Left lung (tissue), 10 donors: Measurements from ENCODE around the gene BANP. TPM values are rescaled to one million over a fixed set of nuclear protein-coding genes. Genes with fewer than 3 reads are reported as not detected.

Experiments
- ATAC-seq: fragments of 200-7000 bp; cut with Tn5 transposase; one replicate; pipeline ENCODE4 v1.9.1; 2020; ENCODE audit warnings: moderate library complexity
- DNase-seq, 4 donors: peaks; one replicate each; pipeline ENCODE4 v3.0.0-alpha.2; 2013 to 2020
- H3K27ac ChIP-seq, 2 donors: fragments of 200-600 bp; sonication (generic) in 1 of 2; one replicate each; pipeline versions ENCODE4 v1.5.0 to v1.8.0; 2020 to 2021
- H3K27me3 ChIP-seq, 2 donors: fragments of 200-600 bp; sonication (generic) in 1 of 2; one replicate each; pipeline versions ENCODE4 v1.5.0 to v1.8.0; 2020 to 2021
- H3K36me3 ChIP-seq, 2 donors: fragments of 200-600 bp; sonication (generic) in 1 of 2; one replicate each; pipeline versions ENCODE4 v1.5.0 to v1.8.0; 2020 to 2021
- H3K4me1 ChIP-seq, 2 donors: fragments of 200-600 bp; one replicate each; pipeline ENCODE4 v1.8.0; 2021
- H3K4me3 ChIP-seq, 2 donors: fragments of 200-600 bp; sonication (generic) in 1 of 2; one replicate each; pipeline versions ENCODE4 v1.5.0 to v1.8.0; 2020 to 2021; ENCODE audit warnings: mild to moderate bottlenecking in 1 of 2
- H3K9me3 ChIP-seq, 2 donors: fragments of 200-600 bp; sonication (generic) in 1 of 2; one replicate each; pipeline versions ENCODE4 v1.5.0 to v1.8.0; 2020 to 2021
- CTCF ChIP-seq, 2 donors: fragments of 200-600 bp; sonication (generic) in 1 of 2; IDR thresholded peaks; one replicate each; pipeline versions ENCODE4 v1.5.0 to v1.8.0; 2021; ENCODE audit warnings: antibody characterized with exemption in 2 of 2
- intact Hi-C, 2 donors: fragments of 100-400 bp; cut with DNase I; formaldehyde crosslinking; loops; one replicate each; pipeline versions ENCODE4 v1.11.2 to v1.14.2; 2022
- polyA plus RNA-seq, 6 donors: library from polyadenylated mRNA; unstranded; fragments of 120-200 nt; gene quantifications; one replicate each; pipeline ENCODE4 v1.2.1, GENCODE V29; 2013; ENCODE audit not compliant: insufficient read length in 6 of 6
- total RNA-seq, 2 donors: library from RNA; stranded (reverse); fragmentation: NEBNext Ultra II Directional; extraction: Animal tissue kit (Norgen Biotek cat#: 25700); gene quantifications; one replicate each; pipeline ENCODE4 v1.2.1, GENCODE V29; 2021
- donor health status: DM: no; HTN: yes; CAD: no.
- donor health status: DM: no; HTN: no; CAD: no.

BANP gene
- total and polyA plus RNA-seq, 8 donors = 19.3 to 35.9 (median 23.8) TPM

GRCh38 chr16:87939562-87940423 lies 11.4 kb upstream of the BANP start:
- no peaks in the 10 kb centered on the region for H3K4me1 ChIP-seq
- H3K4me3 ChIP-seq = no peak overlapping the region
- no peaks in the 10 kb centered on the region for H3K27me3 ChIP-seq
- H3K9me3 ChIP-seq = no peaks in the 10 kb centered on the region
- no peak for TF ChIP-seq CTCF (IDR thresholded peaks at IDR 0.05)
- H3K36me3 ChIP-seq = no peaks in the 10 kb centered on the region
- DNase-seq (peak in 1 of 4 donors; percentile 55), ATAC-seq (no peak)
- intact Hi-C loops = no loop called here
- H3K27ac ChIP-seq = no peak overlapping the region

- Histone ChIP-seq H3K36me3 (no peaks in the 10 kb centered on the region), H3K4me3 (no peak overlapping the region), H3K4me1 (peaks cover 0 to 13% of the 10 kb centered on the region in 2 donors), H3K9me3 (no peaks in the 10 kb centered on the region), H3K27ac (no peak overlapping the region), H3K27me3 (no peaks in the 10 kb centered on the region)
- ATAC-seq (no peak), DNase-seq (no peak)
- intact Hi-C loops = no loop called here
- no peak for TF ChIP-seq CTCF (IDR thresholded peaks at IDR 0.05)
Observed at GRCh38 chr16:87942680-87943079, 8.6 kb upstream of the BANP start.

GRCh38 chr16:87945351-87946042 lies 5.7 kb upstream of the BANP start:
- no peak for TF ChIP-seq CTCF (IDR thresholded peaks at IDR 0.05)
- intact Hi-C loops = no loop called here
- ATAC-seq (peak; percentile 87), DNase-seq (peak; percentile 67 to 94 (median 91))
- H3K9me3 ChIP-seq = no peaks in the 10 kb centered on the region
- peak overlapping the region; percentile 13 to 37 for H3K4me3 ChIP-seq
- H3K36me3 ChIP-seq = no peaks in the 10 kb centered on the region
- H3K27me3 ChIP-seq = no peaks in the 10 kb centered on the region
- peaks cover 0 to 30% of the 10 kb centered on the region in 2 donors for H3K4me1 ChIP-seq
- H3K27ac ChIP-seq = peak overlapping the region; percentile 50 to 75

GRCh38 chr16:87946596-87947347 lies 4.5 kb upstream of the BANP start:
- ATAC-seq (no peak), DNase-seq (peak in 1 of 4 donors; percentile 44)
- intact Hi-C loops = no loop called here
- Histone ChIP-seq H3K9me3 (no peaks in the 10 kb centered on the region), H3K4me1 (peaks cover 0 to 33% of the 10 kb centered on the region in 2 donors), H3K27me3 (no peaks in the 10 kb centered on the region), H3K36me3 (no peaks in the 10 kb centered on the region), H3K4me3 (no peak overlapping the region), H3K27ac (no peak overlapping the region)
- no peak for TF ChIP-seq CTCF (IDR thresholded peaks at IDR 0.05)
